ENCODE data around the gene SLC14A1. TPM values are rescaled to one million over a fixed set of nuclear protein-coding genes. Genes with fewer than 3 reads are reported as not detected.

SLC14A1 gene
- total RNA-seq, 1 donor from 2014 or later, result not detected

DNA sequence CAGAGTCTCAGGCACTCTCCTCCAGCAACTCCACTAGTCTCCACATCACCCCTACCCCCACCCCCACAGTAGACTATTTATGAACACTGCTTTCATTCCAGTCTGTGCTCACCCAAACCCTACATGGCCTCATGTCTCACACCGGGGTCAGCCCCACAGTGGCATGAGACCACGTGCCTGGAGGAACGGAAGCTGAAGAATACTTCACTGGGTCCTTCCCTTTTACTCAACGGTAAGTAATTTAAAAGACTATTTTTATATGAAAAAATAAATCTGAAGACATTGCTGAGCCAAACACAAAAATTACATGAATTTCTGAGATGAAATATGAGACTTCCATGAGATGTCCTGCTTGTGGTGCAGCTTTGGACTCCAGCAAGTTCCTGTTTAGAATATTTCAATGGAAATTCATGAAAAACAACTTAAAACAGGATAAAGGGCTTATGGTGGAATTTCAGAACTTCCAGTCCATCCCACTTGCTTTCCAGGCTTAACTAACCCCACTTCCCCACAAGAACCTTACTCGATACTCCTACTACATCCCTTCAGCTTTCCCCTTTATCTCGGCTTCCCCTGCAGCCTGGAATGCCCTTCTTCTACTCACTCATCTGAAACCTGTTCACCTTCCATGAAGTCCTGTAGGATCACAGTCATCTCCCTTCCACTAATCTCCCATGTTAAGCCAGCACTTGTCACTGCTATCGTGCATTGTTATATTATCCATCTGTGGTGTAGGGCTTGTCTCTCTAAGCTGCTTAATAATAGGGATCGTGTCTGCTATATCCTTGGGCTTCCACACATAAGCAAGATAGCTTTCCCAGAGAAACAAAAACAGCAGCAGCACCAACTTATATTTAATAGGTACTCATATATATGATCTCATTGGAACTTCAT lies 47.9 kb downstream of the SLC14A1 start:
- TF ChIP-seq EZH2 (IDR thresholded peaks at IDR 0.05; ENCODE audit: insufficient read depth, low read length), result no peak
- TF ChIP-seq, protein P1, sequence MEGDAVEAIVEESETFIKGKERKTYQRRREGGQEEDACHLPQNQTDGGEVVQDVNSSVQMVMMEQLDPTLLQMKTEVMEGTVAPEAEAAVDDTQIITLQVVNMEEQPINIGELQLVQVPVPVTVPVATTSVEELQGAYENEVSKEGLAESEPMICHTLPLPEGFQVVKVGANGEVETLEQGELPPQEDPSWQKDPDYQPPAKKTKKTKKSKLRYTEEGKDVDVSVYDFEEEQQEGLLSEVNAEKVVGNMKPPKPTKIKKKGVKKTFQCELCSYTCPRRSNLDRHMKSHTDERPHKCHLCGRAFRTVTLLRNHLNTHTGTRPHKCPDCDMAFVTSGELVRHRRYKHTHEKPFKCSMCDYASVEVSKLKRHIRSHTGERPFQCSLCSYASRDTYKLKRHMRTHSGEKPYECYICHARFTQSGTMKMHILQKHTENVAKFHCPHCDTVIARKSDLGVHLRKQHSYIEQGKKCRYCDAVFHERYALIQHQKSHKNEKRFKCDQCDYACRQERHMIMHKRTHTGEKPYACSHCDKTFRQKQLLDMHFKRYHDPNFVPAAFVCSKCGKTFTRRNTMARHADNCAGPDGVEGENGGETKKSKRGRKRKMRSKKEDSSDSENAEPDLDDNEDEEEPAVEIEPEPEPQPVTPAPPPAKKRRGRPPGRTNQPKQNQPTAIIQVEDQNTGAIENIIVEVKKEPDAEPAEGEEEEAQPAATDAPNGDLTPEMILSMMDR (IDR thresholded peaks at IDR 0.05; ENCODE audit: insufficient read depth, low read depth, low read length), result no peak
- H3K27ac ChIP-seq (ENCODE audit: low read depth, low read length), result no peak overlapping the region
- Mint-ChIP-seq H3K27me3 (ENCODE audit: low read depth, unreplicated experiment) (peaks cover 12% of the 10 kb centered on the region), H3K9me3 (ENCODE audit: unreplicated experiment) (no peaks in the 10 kb centered on the region), H3K27ac (ENCODE audit: unreplicated experiment) (no peak overlapping the region), H3K36me3 (ENCODE audit: low read depth, unreplicated experiment) (no peaks in the 10 kb centered on the region), H3K4me3 (ENCODE audit: unreplicated experiment) (no peak overlapping the region), H3K4me1 (ENCODE audit: low read depth, unreplicated experiment) (peaks cover 17% of the 10 kb centered on the region)
- H3K4me2 ChIP-seq (ENCODE audit: low read length), result no peak overlapping the region
- H3K27me3 ChIP-seq (ENCODE audit: insufficient read depth, low read length), result no peaks in the 10 kb centered on the region
- H3K36me3 ChIP-seq (ENCODE audit: insufficient read depth, low read length), result no peaks in the 10 kb centered on the region
- H3K9ac ChIP-seq (ENCODE audit: low read length), result no peak overlapping the region
- peaks cover 23% of the 10 kb centered on the region for H3K4me1 ChIP-seq (ENCODE audit: insufficient read depth, low read length)
- no peaks in the 10 kb centered on the region for H3K9me3 ChIP-seq (ENCODE audit: insufficient read depth, low read depth, low read length)
- DNase-seq (ENCODE audit: low read depth) (no peak), FAIRE-seq (no peak)
- no peak overlapping the region for H2AFZ ChIP-seq (ENCODE audit: low read depth, low read length)
- H3K4me3 ChIP-seq (ENCODE audit: insufficient read depth, low read depth, low read length), result no peak overlapping the region
- H3K79me2 ChIP-seq (ENCODE audit: insufficient read depth, low read length), result no peaks in the 10 kb centered on the region
- H4K20me1 ChIP-seq (ENCODE audit: insufficient read depth, low read length), result no peaks in the 10 kb centered on the region

DNA sequence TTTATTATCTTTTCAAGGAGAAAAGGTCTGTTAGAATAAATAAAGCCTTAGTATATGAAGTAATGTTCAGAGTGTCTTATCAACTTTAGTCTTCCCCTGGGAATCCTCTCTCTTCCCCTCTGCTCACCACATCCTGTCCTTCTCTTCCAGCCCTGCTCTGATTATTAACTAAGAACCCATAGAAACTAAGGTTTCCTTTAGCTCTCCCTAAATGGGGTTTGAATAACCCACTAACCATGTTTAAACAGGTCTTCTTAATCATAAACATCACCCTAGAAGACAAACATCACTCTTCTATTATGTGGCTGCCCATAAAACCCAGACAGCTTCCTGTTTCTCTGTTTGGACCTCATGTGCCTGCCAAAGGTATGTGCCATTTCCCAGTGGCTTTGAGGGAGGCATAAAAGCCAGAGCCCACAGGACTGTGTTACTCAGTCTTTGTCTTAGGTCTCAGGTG lies 50.1 kb downstream of the SLC14A1 start:
- FAIRE-seq, result peak; percentile 32
- Histone ChIP-seq H3K36me3 (ENCODE audit: insufficient read depth, low read length) (no peaks in the 10 kb centered on the region), H3K4me2 (ENCODE audit: low read length) (peak overlapping the region; percentile 80), H3K79me2 (ENCODE audit: insufficient read depth, low read length) (no peaks in the 10 kb centered on the region), H4K20me1 (ENCODE audit: insufficient read depth, low read length) (no peaks in the 10 kb centered on the region), H3K4me1 (ENCODE audit: insufficient read depth, low read length) (peaks cover 29% of the 10 kb centered on the region), H3K27ac (ENCODE audit: low read depth, low read length) (peak overlapping the region; percentile 2), H3K9ac (ENCODE audit: low read length) (no peak overlapping the region), H3K9me3 (ENCODE audit: insufficient read depth, low read depth, low read length) (no peaks in the 10 kb centered on the region), H3K27me3 (ENCODE audit: insufficient read depth, low read length) (no peaks in the 10 kb centered on the region), H3K4me3 (ENCODE audit: insufficient read depth, low read depth, low read length) (no peak overlapping the region), H2AFZ (ENCODE audit: low read depth, low read length) (no peak overlapping the region)
- Mint-ChIP-seq H3K4me1 (ENCODE audit: low read depth, unreplicated experiment) (peaks cover 26% of the 10 kb centered on the region), H3K27ac (ENCODE audit: unreplicated experiment) (no peak overlapping the region), H3K4me3 (ENCODE audit: unreplicated experiment) (no peak overlapping the region), H3K36me3 (ENCODE audit: low read depth, unreplicated experiment) (no peaks in the 10 kb centered on the region), H3K9me3 (ENCODE audit: unreplicated experiment) (no peaks in the 10 kb centered on the region), H3K27me3 (ENCODE audit: low read depth, unreplicated experiment) (peaks cover 12% of the 10 kb centered on the region)
- peak; percentile 61 for DNase-seq (ENCODE audit: low read depth)
- no peak for TF ChIP-seq EZH2 (IDR thresholded peaks at IDR 0.05; ENCODE audit: insufficient read depth, low read length)
- TF ChIP-seq, protein P1 (IDR thresholded peaks at IDR 0.05; ENCODE audit: insufficient read depth, low read depth, low read length), result no peak

DNA sequence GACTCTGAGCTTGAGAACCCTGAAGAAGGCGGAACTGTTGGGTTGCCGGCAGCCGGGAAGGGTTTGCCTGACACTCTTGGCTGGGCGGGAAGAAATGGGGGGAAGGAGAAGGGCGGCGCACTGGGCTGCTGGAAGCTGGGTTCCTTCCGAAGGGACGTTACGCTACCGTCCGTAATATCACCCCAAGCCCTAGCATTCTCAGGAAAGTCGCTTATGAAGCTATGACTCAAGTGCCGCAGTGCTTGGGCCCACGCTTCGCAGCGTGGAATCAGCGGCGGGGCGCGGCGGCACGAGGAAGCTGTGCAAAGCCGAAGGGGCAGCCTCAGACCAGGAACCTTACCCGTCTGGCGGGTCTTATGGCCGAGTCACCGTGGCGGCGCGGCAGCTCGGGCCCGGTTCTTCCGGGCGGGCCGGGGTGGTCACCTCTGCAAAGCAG lies 51.3 kb downstream of the SLC14A1 start:
- H3K4me2 ChIP-seq (ENCODE audit: low read length), result peak overlapping the region; percentile 80
- no peaks in the 10 kb centered on the region for H3K27me3 ChIP-seq (ENCODE audit: insufficient read depth, low read length)
- Mint-ChIP-seq H3K27ac (ENCODE audit: unreplicated experiment) (no peak overlapping the region), H3K9me3 (ENCODE audit: unreplicated experiment) (no peaks in the 10 kb centered on the region), H3K4me3 (ENCODE audit: unreplicated experiment) (no peak overlapping the region), H3K27me3 (ENCODE audit: low read depth, unreplicated experiment) (peaks cover 5% of the 10 kb centered on the region), H3K36me3 (ENCODE audit: low read depth, unreplicated experiment) (no peaks in the 10 kb centered on the region), H3K4me1 (ENCODE audit: low read depth, unreplicated experiment) (peaks cover 27% of the 10 kb centered on the region)
- H3K79me2 ChIP-seq (ENCODE audit: insufficient read depth, low read length), result no peaks in the 10 kb centered on the region
- no peaks in the 10 kb centered on the region for H4K20me1 ChIP-seq (ENCODE audit: insufficient read depth, low read length)
- DNase-seq (ENCODE audit: low read depth) (peak; percentile 74), FAIRE-seq (no peak)
- no peaks in the 10 kb centered on the region for H3K9me3 ChIP-seq (ENCODE audit: insufficient read depth, low read depth, low read length)
- H3K4me1 ChIP-seq (ENCODE audit: insufficient read depth, low read length), result peaks cover 29% of the 10 kb centered on the region
- no peak for TF ChIP-seq EZH2 (IDR thresholded peaks at IDR 0.05; ENCODE audit: insufficient read depth, low read length)
- TF ChIP-seq, protein P1 (IDR thresholded peaks at IDR 0.05; ENCODE audit: insufficient read depth, low read depth, low read length), result no peak
- no peaks in the 10 kb centered on the region for H3K36me3 ChIP-seq (ENCODE audit: insufficient read depth, low read length)
- peak overlapping the region; percentile 65 for H3K27ac ChIP-seq (ENCODE audit: low read depth, low read length)
- H2AFZ ChIP-seq (ENCODE audit: low read depth, low read length), result peak overlapping the region; percentile 88
- peak overlapping the region; percentile 57 for H3K4me3 ChIP-seq (ENCODE audit: insufficient read depth, low read depth, low read length)
- peak overlapping the region; percentile 76 for H3K9ac ChIP-seq (ENCODE audit: low read length)
